Activated naive CD8-positive, alpha-beta T cell (primary cell): ENCODE measurements around the gene ABCG1.

Experiments used
- H3K27ac Mint-ChIP-seq: one replicate; pipeline ENCODE4 v1.8.0; 2021; ENCODE audit warnings: mixed read lengths
- H3K27me3 Mint-ChIP-seq: one replicate; pipeline ENCODE4 v1.8.0; 2021; ENCODE audit warnings: mixed read lengths
- H3K36me3 Mint-ChIP-seq: one replicate; pipeline ENCODE4 v1.8.0; 2021; ENCODE audit warnings: mixed read lengths
- H3K4me1 Mint-ChIP-seq: one replicate; pipeline ENCODE4 v1.8.0; 2021; ENCODE audit warnings: low read depth, mixed read lengths
- H3K4me3 Mint-ChIP-seq: one replicate; pipeline ENCODE4 v1.8.0; 2021; ENCODE audit warnings: mild to moderate bottlenecking, mixed read lengths
- H3K9me3 Mint-ChIP-seq: one replicate; pipeline ENCODE4 v1.8.0; 2021; ENCODE audit warnings: low read depth, mixed read lengths

The ABCG1 gene

GRCh38 chr21:42201615-42202161, 17.3 kb upstream of the ABCG1 start:
- no peaks in the 10 kb centered on the region for H3K9me3 Mint-ChIP-seq
- H3K4me1 Mint-ChIP-seq: peaks cover 60% of the 10 kb centered on the region
- no peaks in the 10 kb centered on the region for H3K27me3 Mint-ChIP-seq
- no peak overlapping the region for H3K27ac Mint-ChIP-seq
- no peaks in the 10 kb centered on the region for H3K36me3 Mint-ChIP-seq
- peak overlapping the region; percentile 23 for H3K4me3 Mint-ChIP-seq

GRCh38 chr21:42202321-42202720, 16.6 kb upstream of the ABCG1 start:
- H3K4me1 Mint-ChIP-seq: peaks cover 56% of the 10 kb centered on the region
- H3K9me3 Mint-ChIP-seq: no peaks in the 10 kb centered on the region
- no peaks in the 10 kb centered on the region for H3K36me3 Mint-ChIP-seq
- H3K4me3 Mint-ChIP-seq: no peak overlapping the region
- H3K27ac Mint-ChIP-seq: no peak overlapping the region
- H3K27me3 Mint-ChIP-seq: no peaks in the 10 kb centered on the region

- H3K27me3 Mint-ChIP-seq: no peaks in the 10 kb centered on the region
- peaks cover 48% of the 10 kb centered on the region for H3K4me1 Mint-ChIP-seq
- H3K36me3 Mint-ChIP-seq: no peaks in the 10 kb centered on the region
- no peaks in the 10 kb centered on the region for H3K9me3 Mint-ChIP-seq
- H3K4me3 Mint-ChIP-seq: no peak overlapping the region
- no peak overlapping the region for H3K27ac Mint-ChIP-seq
Observed at GRCh38 chr21:42203321-42203720, 15.6 kb upstream of the ABCG1 start.

- H3K36me3 Mint-ChIP-seq: no peaks in the 10 kb centered on the region
- H3K4me3 Mint-ChIP-seq: no peak overlapping the region
- no peak overlapping the region for H3K27ac Mint-ChIP-seq
- H3K9me3 Mint-ChIP-seq: no peaks in the 10 kb centered on the region
- H3K4me1 Mint-ChIP-seq: peaks cover 42% of the 10 kb centered on the region
- no peaks in the 10 kb centered on the region for H3K27me3 Mint-ChIP-seq
Observed at GRCh38 chr21:42203936-42204335, 15.0 kb upstream of the ABCG1 start.

GRCh38 chr21:42207426-42207825, 11.5 kb upstream of the ABCG1 start:
- no peaks in the 10 kb centered on the region for H3K36me3 Mint-ChIP-seq
- peaks cover 7% of the 10 kb centered on the region for H3K4me1 Mint-ChIP-seq
- H3K27me3 Mint-ChIP-seq: no peaks in the 10 kb centered on the region
- H3K9me3 Mint-ChIP-seq: no peaks in the 10 kb centered on the region
- H3K27ac Mint-ChIP-seq: no peak overlapping the region
- no peak overlapping the region for H3K4me3 Mint-ChIP-seq

- H3K4me1 Mint-ChIP-seq: peaks cover 3% of the 10 kb centered on the region
- H3K27me3 Mint-ChIP-seq: no peaks in the 10 kb centered on the region
- H3K27ac Mint-ChIP-seq: no peak overlapping the region
- no peak overlapping the region for H3K4me3 Mint-ChIP-seq
- H3K36me3 Mint-ChIP-seq: no peaks in the 10 kb centered on the region
- H3K9me3 Mint-ChIP-seq: no peaks in the 10 kb centered on the region
Observed at GRCh38 chr21:42208036-42208435, 10.9 kb upstream of the ABCG1 start.

- Mint-ChIP-seq H3K4me1 (peaks cover 2% of the 10 kb centered on the region), H3K9me3 (no peaks in the 10 kb centered on the region), H3K27ac (no peak overlapping the region), H3K36me3 (no peaks in the 10 kb centered on the region), H3K27me3 (no peaks in the 10 kb centered on the region), H3K4me3 (no peak overlapping the region)
Observed at GRCh38 chr21:42208801-42209490, 10.0 kb upstream of the ABCG1 start.

GRCh38 chr21:42209801-42210479, 9.0 kb upstream of the ABCG1 start:
- no peak overlapping the region for H3K4me3 Mint-ChIP-seq
- H3K4me1 Mint-ChIP-seq: peaks cover 3% of the 10 kb centered on the region
- H3K9me3 Mint-ChIP-seq: no peaks in the 10 kb centered on the region
- no peaks in the 10 kb centered on the region for H3K36me3 Mint-ChIP-seq
- no peaks in the 10 kb centered on the region for H3K27me3 Mint-ChIP-seq
- no peak overlapping the region for H3K27ac Mint-ChIP-seq

GRCh38 chr21:42212266-42212665, 6.7 kb upstream of the ABCG1 start:
- Mint-ChIP-seq H3K4me3 (no peak overlapping the region), H3K36me3 (peaks cover 2% of the 10 kb centered on the region), H3K4me1 (peaks cover 2% of the 10 kb centered on the region), H3K9me3 (peaks cover 3% of the 10 kb centered on the region), H3K27ac (peak overlapping the region; percentile 3), H3K27me3 (no peaks in the 10 kb centered on the region)

GRCh38 chr21:42213082-42213774, 5.7 kb upstream of the ABCG1 start:
- Mint-ChIP-seq H3K4me3 (no peak overlapping the region), H3K27me3 (no peaks in the 10 kb centered on the region), H3K36me3 (peaks cover 2% of the 10 kb centered on the region), H3K4me1 (peaks cover 2% of the 10 kb centered on the region), H3K9me3 (peaks cover 3% of the 10 kb centered on the region), H3K27ac (no peak overlapping the region)

GRCh38 chr21:42214081-42214750, 4.7 kb upstream of the ABCG1 start:
- Mint-ChIP-seq H3K36me3 (peaks cover 2% of the 10 kb centered on the region), H3K9me3 (peaks cover 3% of the 10 kb centered on the region), H3K4me3 (no peak overlapping the region), H3K27me3 (no peaks in the 10 kb centered on the region), H3K4me1 (peaks cover 2% of the 10 kb centered on the region), H3K27ac (no peak overlapping the region)

- Mint-ChIP-seq H3K27ac (no peak overlapping the region), H3K4me1 (peaks cover 2% of the 10 kb centered on the region), H3K4me3 (no peak overlapping the region), H3K36me3 (peaks cover 2% of the 10 kb centered on the region), H3K9me3 (peaks cover 3% of the 10 kb centered on the region), H3K27me3 (no peaks in the 10 kb centered on the region)
Observed at GRCh38 chr21:42214921-42215320, 4.0 kb upstream of the ABCG1 start.

GRCh38 chr21:42215942-42216725, 2.8 kb upstream of the ABCG1 start:
- Mint-ChIP-seq H3K9me3 (peaks cover 3% of the 10 kb centered on the region), H3K27ac (no peak overlapping the region), H3K4me3 (no peak overlapping the region), H3K27me3 (no peaks in the 10 kb centered on the region), H3K4me1 (peaks cover 9% of the 10 kb centered on the region), H3K36me3 (peaks cover 2% of the 10 kb centered on the region)
